Measurements from ENCODE around the gene ASPDH. TPM values are rescaled to one million over a fixed set of nuclear protein-coding genes. Genes with fewer than 3 reads are reported as not detected.

ASPDH gene
- total RNA-seq, 1 experiment from 2014 or later: not detected

DNA sequence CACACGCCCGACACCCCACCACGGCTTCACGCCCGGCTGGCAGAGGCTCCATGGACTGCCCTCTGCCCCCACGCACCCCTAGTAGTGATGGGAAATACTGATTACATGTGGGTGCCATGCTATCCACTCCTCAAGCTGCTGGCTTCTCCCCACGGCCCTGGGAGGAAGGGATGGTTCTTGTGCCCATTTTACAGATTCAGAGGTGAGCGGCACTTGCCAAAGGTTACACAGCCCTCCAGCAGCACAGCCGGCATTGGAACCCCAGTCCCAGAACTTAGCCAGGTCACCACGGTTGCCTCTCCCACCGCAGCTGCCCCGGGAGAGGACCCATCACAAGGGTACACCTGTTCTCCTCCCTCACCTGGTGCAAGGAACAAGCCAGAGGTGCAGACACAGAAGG, 41.3 kb upstream of the ASPDH start:
- no peak overlapping the region for H3K27ac ChIP-seq (ENCODE audit: insufficient read length, low read depth, low read length)
- H3K4me1 Mint-ChIP-seq: peaks cover 17 to 39% of the 10 kb centered on the region in 2 experiments
- peaks cover 0 to 2% (median 0%) of the 10 kb centered on the region in 3 experiments; a peak in 1 of 7 replicates for H3K36me3 Mint-ChIP-seq (ENCODE audit: insufficient read depth in 1 of 3, low read depth in 3 of 3)
- peaks cover 91% of the 10 kb centered on the region for H3K27me3 Mint-ChIP-seq (ENCODE audit: low read depth)
- WGBS (ENCODE audit: extremely low coverage, insufficient read length, low lambda C conversion rate): no CpG with 5 or more reads among the region's 12 CpGs
- H4K5ac ChIP-seq (ENCODE audit: insufficient read length, low read depth, low read length): no peak overlapping the region
- no peak overlapping the region for H2BK20ac ChIP-seq (ENCODE audit: low read depth, low read length, poor library complexity, severe bottlenecking)
- no peaks in the 10 kb centered on the region; the same call in 1 of the 2 replicates for H3K27me3 ChIP-seq (ENCODE audit: insufficient read depth, low read length)
- TF ChIP-seq, protein P1, sequence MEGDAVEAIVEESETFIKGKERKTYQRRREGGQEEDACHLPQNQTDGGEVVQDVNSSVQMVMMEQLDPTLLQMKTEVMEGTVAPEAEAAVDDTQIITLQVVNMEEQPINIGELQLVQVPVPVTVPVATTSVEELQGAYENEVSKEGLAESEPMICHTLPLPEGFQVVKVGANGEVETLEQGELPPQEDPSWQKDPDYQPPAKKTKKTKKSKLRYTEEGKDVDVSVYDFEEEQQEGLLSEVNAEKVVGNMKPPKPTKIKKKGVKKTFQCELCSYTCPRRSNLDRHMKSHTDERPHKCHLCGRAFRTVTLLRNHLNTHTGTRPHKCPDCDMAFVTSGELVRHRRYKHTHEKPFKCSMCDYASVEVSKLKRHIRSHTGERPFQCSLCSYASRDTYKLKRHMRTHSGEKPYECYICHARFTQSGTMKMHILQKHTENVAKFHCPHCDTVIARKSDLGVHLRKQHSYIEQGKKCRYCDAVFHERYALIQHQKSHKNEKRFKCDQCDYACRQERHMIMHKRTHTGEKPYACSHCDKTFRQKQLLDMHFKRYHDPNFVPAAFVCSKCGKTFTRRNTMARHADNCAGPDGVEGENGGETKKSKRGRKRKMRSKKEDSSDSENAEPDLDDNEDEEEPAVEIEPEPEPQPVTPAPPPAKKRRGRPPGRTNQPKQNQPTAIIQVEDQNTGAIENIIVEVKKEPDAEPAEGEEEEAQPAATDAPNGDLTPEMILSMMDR (conservative IDR thresholded peaks at IDR 0.05): no peak
- no peak overlapping the region for H4K91ac ChIP-seq (ENCODE audit: insufficient read length, low read depth, low read length)
- H3K79me2 ChIP-seq (ENCODE audit: insufficient read depth, low read length): no peaks in the 10 kb centered on the region
- no peak overlapping the region for H3K4ac ChIP-seq (ENCODE audit: low read depth, low read length)
- H3K27ac Mint-ChIP-seq: no peak overlapping the region
- no peak overlapping the region for H3K23ac ChIP-seq (ENCODE audit: insufficient read length, low read depth, low read length)
- H2BK5ac ChIP-seq (ENCODE audit: insufficient read length, low read length): no peak overlapping the region
- H2BK12ac ChIP-seq (ENCODE audit: insufficient read length, low read depth, low read length): no peak overlapping the region
- no peaks in the 10 kb centered on the region for H3K79me1 ChIP-seq (ENCODE audit: insufficient read depth, low read depth, low read length, poor library complexity, severe bottlenecking)
- no peaks in the 10 kb centered on the region; a peak in 1 of 5 replicates for H3K9me3 Mint-ChIP-seq
- no peaks in the 10 kb centered on the region for H4K20me1 ChIP-seq (ENCODE audit: control insufficient read depth, insufficient read depth, insufficient read length)
- H3K9ac ChIP-seq (ENCODE audit: extremely low read depth, insufficient read length, low read length): no peak overlapping the region
- H3K4me3 Mint-ChIP-seq: peak overlapping the region in 1 of 2 experiments; percentile 99; a peak in 2 of 5 replicates
- DNase-seq: no peak
- H3K56ac ChIP-seq (ENCODE audit: insufficient read length, low read depth, low read length): no peak overlapping the region
- H3K14ac ChIP-seq (ENCODE audit: insufficient read depth, low read length): no peak overlapping the region
- H4K8ac ChIP-seq (replicated peaks; ENCODE audit: insufficient read length, low read depth, low read length): no peak overlapping the region
- H2BK15ac ChIP-seq (ENCODE audit: low read depth, low read length): no peak overlapping the region
- peaks cover 18% of the 10 kb centered on the region for H3K23me2 ChIP-seq (ENCODE audit: insufficient read length, low read depth, low read length, poor library complexity, severe bottlenecking)
- no peak overlapping the region for H2AFZ ChIP-seq (ENCODE audit: low read length)
- H3T11ph ChIP-seq (ENCODE audit: low read length): no peak overlapping the region
- H2AK5ac ChIP-seq (ENCODE audit: insufficient read length, low read length): no peak overlapping the region
- H3K9me3 ChIP-seq (ENCODE audit: control insufficient read depth, low read depth, low read length): no peaks in the 10 kb centered on the region
- no peak overlapping the region for H2BK120ac ChIP-seq (ENCODE audit: low read depth, low read length, poor library complexity, severe bottlenecking)
- no peak overlapping the region for H3K18ac ChIP-seq (ENCODE audit: insufficient read length, low read depth, low read length)
- H3K4me1 ChIP-seq (ENCODE audit: insufficient read depth, low read length): no peaks in the 10 kb centered on the region
- no peak overlapping the region for H3K4me2 ChIP-seq (ENCODE audit: insufficient read depth, insufficient read length, low read length)
